HCT116 (cell line): ENCODE results near the gene KRTAP12-1. TPM values are rescaled to one million over a fixed set of nuclear protein-coding genes. Genes with fewer than 3 reads are reported as not detected.

Experiments
- ATAC-seq: fragments of 200-7000 bp; cut with Tn5 transposase; 2 replicates; pipeline ENCODE4 v1.9.1; 2020; ENCODE audit warnings: mild to moderate bottlenecking, moderate library complexity
- BruUV-seq: library from RNA; stranded (reverse); fragments of 400-500 nt; replicated peaks from 2 replicates; lab custom pipeline; 2021; lab: Mats Ljungman, UMichigan
- CTCF ChIA-PET: fragments of 300-600 bp; sonication (Branson Sonifier 250); formaldehyde crosslinking; loops from one replicate; lab custom pipeline; 2021; ENCODE audit warnings: antibody characterized with exemption; lab: Charles Lee
- POLR2A ChIA-PET: fragments of 300-600, 350-600 bp; sonication (Branson Sonifier 250); formaldehyde crosslinking; loops from one replicate; lab custom pipeline; 2021; ENCODE audit warnings: antibody characterized with exemption; lab: Charles Lee
- RAD21 ChIA-PET, 2 experiments: fragments of 300-600 bp; sonication (Branson Sonifier 250); formaldehyde crosslinking; loops; one replicate each; lab custom pipeline; 2023; ENCODE audit warnings: low total read pairs in 2 of 2; ENCODE audit not compliant: uncharacterized antibody in 2 of 2, unreplicated experiment in 2 of 2, low non-redundant PET in 1 of 2; lab: Charles Lee
- DNase-seq: peaks from one replicate; pipeline ENCODE4 v3.0.0-alpha.2; 2010; ENCODE audit warnings: low read depth, low spot score
- H2AFZ ChIP-seq: fragments of 200-600 bp; shearing (Covaris generic), sonication (generic); 2 replicates; pipeline ENCODE4 v1.6.1; 2017; ENCODE audit warnings: low read depth, mixed run types, mixed read lengths, antibody characterized with exemption, low read length; ENCODE audit not compliant: poor library complexity, severe bottlenecking
- H3K27ac ChIP-seq: 2 replicates; pipeline ENCODE4 v1.5.1; 2012; ENCODE audit warnings: low read depth, low read length
- H3K27me3 ChIP-seq: fragments of 200-600 bp; sonication (generic); 2 replicates; pipeline ENCODE4 v1.6.1; 2016; ENCODE audit warnings: mixed run types, low read length, mixed read lengths; ENCODE audit not compliant: insufficient read depth
- H3K36me3 ChIP-seq, 2 experiments: fragments of 200-500 bp in 1 of 2; fragments of 200-600 bp in 1 of 2; sonication (Bioruptor generic) in 1 of 2; sonication (generic) in 1 of 2; 2 replicates each; pipeline versions ENCODE4 v1.5.1 to v1.6.1; 2014 to 2016; ENCODE audit warnings: low read length in 2 of 2, inconsistent platforms in 1 of 2, mixed read lengths in 1 of 2, mixed run types in 1 of 2; ENCODE audit not compliant: insufficient read depth in 2 of 2, control insufficient read depth in 1 of 2
- H3K4me1 ChIP-seq, 2 experiments: fragments of 200-600 bp in 1 of 2; sonication (generic) in 1 of 2; 2 replicates each; pipeline versions ENCODE4 v1.5.1 to v1.6.1; 2012 to 2017; ENCODE audit warnings: low read length in 2 of 2, inconsistent platforms in 1 of 2, mild to moderate bottlenecking in 1 of 2, mixed read lengths in 1 of 2, mixed run types in 1 of 2, moderate library complexity in 1 of 2; ENCODE audit not compliant: insufficient read depth in 2 of 2, control insufficient read depth in 1 of 2
- H3K4me2 ChIP-seq: fragments of 200-600 bp; sonication (generic); 2 replicates; pipeline ENCODE4 v1.6.1; 2017; ENCODE audit warnings: mixed run types, low read length, mixed read lengths
- H3K4me3 ChIP-seq, 2 experiments: fragments of 200-600 bp in 1 of 2; sonication (generic) in 1 of 2; replicated peaks in 1 of 2; 2 replicates each; pipeline ENCODE4 v1.5.1; 2011 to 2016; ENCODE audit warnings: low read length in 2 of 2, control low read depth in 1 of 2, low read depth in 1 of 2, mild to moderate bottlenecking in 1 of 2, mixed read lengths in 1 of 2, mixed run types in 1 of 2
- H3K79me2 ChIP-seq: fragments of 200-600 bp; sonication (generic); 2 replicates; pipeline ENCODE4 v1.6.1; 2017; ENCODE audit warnings: mild to moderate bottlenecking, mixed run types, low read length, moderate library complexity, mixed read lengths; ENCODE audit not compliant: insufficient read depth
- H3K9ac ChIP-seq: fragments of 200-600 bp; sonication (generic); 2 replicates; pipeline ENCODE4 v1.6.1; 2016; ENCODE audit warnings: low read length, mixed read lengths
- H3K9me2 ChIP-seq: fragments of 200-600 bp; sonication (generic), shearing (Covaris generic); 2 replicates; pipeline ENCODE4 v1.6.1; 2017; ENCODE audit warnings: mixed run types, mild to moderate bottlenecking, moderate library complexity; ENCODE audit not compliant: insufficient read depth
- H3K9me3 ChIP-seq, 2 experiments: fragments of 200-500 bp in 1 of 2; fragments of 200-600 bp in 1 of 2; sonication (Bioruptor generic) in 1 of 2; sonication (generic) in 1 of 2; 2 replicates each; pipeline ENCODE4 v1.6.1; 2014 to 2017; ENCODE audit warnings: low read length in 2 of 2, mixed read lengths in 2 of 2, inconsistent platforms in 1 of 2, low read depth in 1 of 2, mild to moderate bottlenecking in 1 of 2, mixed run types in 1 of 2, moderate library complexity in 1 of 2; ENCODE audit not compliant: control insufficient read depth in 1 of 2, insufficient read depth in 1 of 2
- H4K20me1 ChIP-seq: fragments of 200-600 bp; sonication (generic), shearing (Covaris generic); 2 replicates; pipeline ENCODE4 v1.6.1; 2017; ENCODE audit warnings: mixed run types, mild to moderate bottlenecking, moderate library complexity; ENCODE audit not compliant: insufficient read depth
- ATF3 ChIP-seq: IDR thresholded peaks from 2 replicates; pipeline ENCODE4 v1.6.1; 2012
- CEBPB ChIP-seq: IDR thresholded peaks from 2 replicates; pipeline ENCODE4 v1.6.1; 2012; ENCODE audit warnings: low read depth
- CTCF ChIP-seq, 3 experiments: fragments of 200-600 bp in 1 of 3; sonication (generic) in 1 of 3; IDR thresholded peaks in 2 of 3; conservative IDR thresholded peaks in 1 of 3; 2 replicates each; pipeline ENCODE4 v1.5.1; 2012 to 2017; ENCODE audit warnings: low read depth in 2 of 3, low read length in 2 of 3, antibody characterized with exemption in 1 of 3, borderline replicate concordance in 1 of 3, control low read depth in 1 of 3, mild to moderate bottlenecking in 1 of 3, mixed read lengths in 1 of 3, mixed run types in 1 of 3, moderate library complexity in 1 of 3; ENCODE audit not compliant: insufficient read depth in 1 of 3
- EZH2phosphoT487 ChIP-seq: fragments of 200-600 bp; IDR thresholded peaks from 2 replicates; pipeline ENCODE4 v1.6.1; 2018; ENCODE audit warnings: antibody characterized with exemption, borderline replicate concordance
- FOSL1 ChIP-seq: IDR thresholded peaks from 2 replicates; pipeline ENCODE4 v1.6.1; 2012; ENCODE audit warnings: low read depth
- JUND ChIP-seq: IDR thresholded peaks from 2 replicates; pipeline ENCODE4 v1.6.1; 2012
- POLR2A ChIP-seq: IDR thresholded peaks from 2 replicates; pipeline ENCODE4 v1.7.0; 2011; ENCODE audit warnings: borderline replicate concordance; ENCODE audit not compliant: insufficient read depth, insufficient read length; ENCODE audit errors: extremely low read depth
- POLR2AphosphoS5 ChIP-seq: IDR thresholded peaks from 2 replicates; pipeline ENCODE4 v1.6.1; 2011; ENCODE audit warnings: mild to moderate bottlenecking, low read depth, low read length, moderate library complexity
- SIN3A ChIP-seq: IDR thresholded peaks from 2 replicates; pipeline ENCODE4 v1.6.1; 2012; ENCODE audit warnings: low read depth
- SP1 ChIP-seq: IDR thresholded peaks from 2 replicates; pipeline ENCODE4 v1.6.1; 2012; ENCODE audit warnings: low read depth
- SRF ChIP-seq: IDR thresholded peaks from 2 replicates; pipeline ENCODE4 v1.6.1; 2012; ENCODE audit warnings: low read depth
- TCF7L2 ChIP-seq: IDR thresholded peaks from 2 replicates; pipeline ENCODE4 v1.7.0; 2011; ENCODE audit warnings: borderline replicate concordance, inconsistent platforms; ENCODE audit not compliant: insufficient read depth, insufficient read length; ENCODE audit errors: extremely low read depth
- ZFX ChIP-seq: fragments of 450-650 bp; IDR thresholded peaks from 2 replicates; pipeline ENCODE4 v1.6.1; 2017
- intact Hi-C: fragments of 100-400 bp; cut with micrococcal nuclease; formaldehyde crosslinking; loops from 2 replicates; pipeline ENCODE4 v1.10.0; 2022
- total RNA-seq: library from RNA; stranded (reverse); gene quantifications from one replicate; pipeline ENCODE4 v1.2.1, GENCODE V29; 2021; ENCODE audit not compliant: unreplicated experiment
- TF ChIP-seq, protein P1 (sequence below): IDR thresholded peaks from 2 replicates; pipeline ENCODE4 v1.6.1; 2011; ENCODE audit warnings: mild to moderate bottlenecking, low read length, moderate library complexity; ENCODE audit not compliant: insufficient replicate concordance; ENCODE audit errors: extremely low read depth
- TF ChIP-seq, protein P2 (sequence below): IDR thresholded peaks from 2 replicates; pipeline ENCODE4 v1.6.1; 2012; ENCODE audit warnings: low read depth

The KRTAP12-1 gene
- total RNA-seq, 1 experiment from 2014 or later, result not detected

GRCh38 chr21:44700101-44701022 is 18.4 kb upstream of the KRTAP12-1 start:
- no peaks in the 10 kb centered on the region for H3K79me2 ChIP-seq
- H3K4me3 ChIP-seq, result no peak overlapping the region
- H3K9me3 ChIP-seq, result no peaks in the 10 kb centered on the region
- H3K36me3 ChIP-seq, result no peaks in the 10 kb centered on the region
- H4K20me1 ChIP-seq, result no peaks in the 10 kb centered on the region
- intact Hi-C loops, result no loop called here
- BruUV-seq, result no TSS peak
- TF ChIP-seq, protein P1, sequence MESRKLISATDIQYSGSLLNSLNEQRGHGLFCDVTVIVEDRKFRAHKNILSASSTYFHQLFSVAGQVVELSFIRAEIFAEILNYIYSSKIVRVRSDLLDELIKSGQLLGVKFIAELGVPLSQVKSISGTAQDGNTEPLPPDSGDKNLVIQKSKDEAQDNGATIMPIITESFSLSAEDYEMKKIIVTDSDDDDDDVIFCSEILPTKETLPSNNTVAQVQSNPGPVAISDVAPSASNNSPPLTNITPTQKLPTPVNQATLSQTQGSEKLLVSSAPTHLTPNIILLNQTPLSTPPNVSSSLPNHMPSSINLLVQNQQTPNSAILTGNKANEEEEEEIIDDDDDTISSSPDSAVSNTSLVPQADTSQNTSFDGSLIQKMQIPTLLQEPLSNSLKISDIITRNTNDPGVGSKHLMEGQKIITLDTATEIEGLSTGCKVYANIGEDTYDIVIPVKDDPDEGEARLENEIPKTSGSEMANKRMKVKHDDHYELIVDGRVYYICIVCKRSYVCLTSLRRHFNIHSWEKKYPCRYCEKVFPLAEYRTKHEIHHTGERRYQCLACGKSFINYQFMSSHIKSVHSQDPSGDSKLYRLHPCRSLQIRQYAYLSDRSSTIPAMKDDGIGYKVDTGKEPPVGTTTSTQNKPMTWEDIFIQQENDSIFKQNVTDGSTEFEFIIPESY, result no peak
- TF ChIP-seq ZFX (no peak), POLR2A (no peak), CEBPB (no peak), TCF7L2 (no peak), EZH2phosphoT487 (no peak), SRF (no peak), SIN3A (no peak), ATF3 (no peak), CTCF (IDR thresholded peaks at IDR 0.05 in 2 of 3, conservative IDR thresholded peaks at IDR 0.05 in 1 of 3; ENCODE audit: borderline replicate concordance in 1 of 3, insufficient read depth in 1 of 3, low read depth in 2 of 3, low read length in 2 of 3) (no peak), SP1 (no peak), POLR2AphosphoS5 (no peak), JUND (no peak), FOSL1 (no peak)
- TF ChIP-seq, protein P2, sequence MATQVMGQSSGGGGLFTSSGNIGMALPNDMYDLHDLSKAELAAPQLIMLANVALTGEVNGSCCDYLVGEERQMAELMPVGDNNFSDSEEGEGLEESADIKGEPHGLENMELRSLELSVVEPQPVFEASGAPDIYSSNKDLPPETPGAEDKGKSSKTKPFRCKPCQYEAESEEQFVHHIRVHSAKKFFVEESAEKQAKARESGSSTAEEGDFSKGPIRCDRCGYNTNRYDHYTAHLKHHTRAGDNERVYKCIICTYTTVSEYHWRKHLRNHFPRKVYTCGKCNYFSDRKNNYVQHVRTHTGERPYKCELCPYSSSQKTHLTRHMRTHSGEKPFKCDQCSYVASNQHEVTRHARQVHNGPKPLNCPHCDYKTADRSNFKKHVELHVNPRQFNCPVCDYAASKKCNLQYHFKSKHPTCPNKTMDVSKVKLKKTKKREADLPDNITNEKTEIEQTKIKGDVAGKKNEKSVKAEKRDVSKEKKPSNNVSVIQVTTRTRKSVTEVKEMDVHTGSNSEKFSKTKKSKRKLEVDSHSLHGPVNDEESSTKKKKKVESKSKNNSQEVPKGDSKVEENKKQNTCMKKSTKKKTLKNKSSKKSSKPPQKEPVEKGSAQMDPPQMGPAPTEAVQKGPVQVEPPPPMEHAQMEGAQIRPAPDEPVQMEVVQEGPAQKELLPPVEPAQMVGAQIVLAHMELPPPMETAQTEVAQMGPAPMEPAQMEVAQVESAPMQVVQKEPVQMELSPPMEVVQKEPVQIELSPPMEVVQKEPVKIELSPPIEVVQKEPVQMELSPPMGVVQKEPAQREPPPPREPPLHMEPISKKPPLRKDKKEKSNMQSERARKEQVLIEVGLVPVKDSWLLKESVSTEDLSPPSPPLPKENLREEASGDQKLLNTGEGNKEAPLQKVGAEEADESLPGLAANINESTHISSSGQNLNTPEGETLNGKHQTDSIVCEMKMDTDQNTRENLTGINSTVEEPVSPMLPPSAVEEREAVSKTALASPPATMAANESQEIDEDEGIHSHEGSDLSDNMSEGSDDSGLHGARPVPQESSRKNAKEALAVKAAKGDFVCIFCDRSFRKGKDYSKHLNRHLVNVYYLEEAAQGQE, result no peak
- TF ChIP-seq, all 23 proteins: peak for 0
- ChIA-PET RAD21 (no interaction called here), CTCF (no interaction called here), POLR2A (no interaction called here)
- DNase-seq (no peak), ATAC-seq (no peak)
- no peak overlapping the region for H3K9ac ChIP-seq
- no peak overlapping the region for H3K27ac ChIP-seq
- peaks cover 10% of the 10 kb centered on the region; the same call in 1 of the 2 replicates for H3K27me3 ChIP-seq
- H3K4me2 ChIP-seq, result no peak overlapping the region
- H3K9me2 ChIP-seq, result no peaks in the 10 kb centered on the region
- H2AFZ ChIP-seq, result no peak overlapping the region
- no peaks in the 10 kb centered on the region for H3K4me1 ChIP-seq
